Posterior cingulate gyrus (tissue), 11 donors: ENCODE results near the gene DPP9.
"Not testable (repeated sequence)": the region's sequence is repeated elsewhere in the genome, so short reads cannot be mapped to it uniquely, and the experiment has no call there.

Source experiments
- DNase-seq, 10 donors: peaks; one replicate each; pipeline versions ENCODE4 v3.0.0 to v3.0.0-alpha.2; 2020 to 2021; ENCODE audit warnings: mixed read lengths in 3 of 10
- intact Hi-C: fragments of 100-400 bp; cut with DNase I; formaldehyde crosslinking; loops from one replicate; pipeline ENCODE4 v1.15.1; 2023

DPP9 gene

DNA sequence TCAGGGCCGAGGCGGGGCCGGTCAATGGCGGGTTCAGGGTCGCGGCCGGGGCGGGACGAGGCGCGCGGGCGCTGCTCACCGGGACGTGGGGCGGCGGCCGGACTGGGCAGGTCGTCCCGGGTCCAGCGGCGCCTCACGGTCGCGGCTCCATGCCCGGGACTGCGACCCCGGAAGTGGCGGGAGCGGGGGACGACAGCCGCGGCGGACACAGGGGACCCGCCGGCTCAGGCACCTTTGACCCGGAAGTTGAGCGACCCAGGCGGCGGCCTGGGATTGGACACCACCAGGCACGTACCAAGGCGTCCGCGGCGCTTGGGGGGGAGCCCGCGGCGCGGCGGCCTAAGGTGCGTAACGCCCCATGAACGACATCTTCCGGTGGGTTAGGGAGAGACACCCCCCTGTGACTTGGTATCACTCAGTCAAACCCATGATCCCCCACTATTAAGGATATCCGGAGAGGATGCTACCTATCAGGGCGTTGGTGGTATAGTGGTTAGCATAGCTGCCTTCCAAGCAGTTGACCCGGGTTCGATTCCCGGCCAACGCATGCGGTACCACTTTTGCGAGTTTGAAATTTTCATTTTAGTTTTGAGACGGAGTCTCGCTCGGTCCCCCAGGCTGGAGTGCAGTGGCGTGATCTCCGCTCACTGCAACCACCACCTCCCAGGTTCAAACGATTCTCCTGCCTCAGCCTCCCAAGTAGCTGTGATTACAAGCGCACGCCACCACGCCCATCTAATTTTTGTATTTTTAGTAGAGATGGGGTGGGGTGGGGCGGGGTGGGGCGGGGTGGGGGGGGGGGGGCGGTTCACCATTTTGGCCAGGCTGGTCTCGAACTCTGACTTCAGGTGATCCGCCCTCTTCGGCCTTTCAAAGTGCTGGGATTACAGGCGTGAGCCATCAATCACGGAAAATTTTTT, at the start of gene DPP9:
Gene DPP9, minus strand, starts transcription at position 248 of the 920 bp plus-strand sequence. CDS start 3,936 bp downstream, outside the sequence.
- DNase-seq, result peak; percentile 89 to 100 (median 95)
- intact Hi-C loops, result loop anchor here (2.0 kb wide), 1 partner anchor 67 kb away; the partner anchor contains the start of gene FEM1A

DNA sequence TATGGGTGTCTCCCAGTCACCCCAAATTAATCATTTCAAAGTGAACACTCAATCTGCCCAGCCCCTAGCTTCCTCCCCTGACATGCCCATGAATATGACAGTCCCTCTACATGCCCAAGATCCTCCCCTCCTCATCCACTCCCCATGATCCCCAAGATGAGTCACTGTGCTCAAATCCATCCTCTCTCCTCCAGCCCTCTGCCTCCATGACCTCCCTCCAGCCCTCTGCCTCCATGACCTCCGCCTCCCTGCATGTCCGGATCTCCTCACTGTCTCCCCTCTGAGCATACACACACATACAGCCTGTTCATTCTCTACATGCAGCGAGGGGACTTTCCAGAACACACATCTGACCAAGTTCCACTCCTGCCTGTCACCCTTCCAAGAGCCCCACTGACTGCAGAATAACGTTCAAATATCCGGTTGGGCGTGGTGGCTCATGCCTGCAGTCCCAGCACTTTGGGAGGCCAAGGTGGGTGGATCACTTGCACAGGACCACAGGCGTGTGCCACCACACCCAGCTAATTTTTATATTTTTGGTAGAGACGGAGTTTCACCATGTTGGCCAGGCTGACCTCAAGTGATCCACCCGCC, 49.5 kb upstream of the DPP9 start:
- DNase-seq, result no peak
- intact Hi-C loops, result no loop called here

DNA sequence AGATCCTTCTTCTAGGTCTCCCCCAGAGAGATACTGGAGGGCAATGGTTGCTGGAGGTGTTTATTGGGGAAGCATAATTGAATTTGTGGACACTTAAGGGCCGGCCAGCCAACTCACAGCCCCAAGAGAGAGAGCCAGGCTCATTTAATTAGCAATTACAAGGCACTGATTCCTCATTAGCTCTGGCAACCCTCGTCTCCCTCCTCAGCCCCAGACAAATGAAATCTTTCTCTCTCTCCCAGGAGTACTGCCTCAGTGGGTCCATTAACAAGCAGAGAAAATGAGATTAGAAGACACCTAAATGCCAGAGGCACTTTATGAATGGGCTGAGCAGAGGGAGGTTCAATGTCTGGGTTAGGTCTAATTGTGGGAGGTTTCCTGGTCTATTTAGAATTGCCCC, 48.9 kb upstream of the DPP9 start:
- DNase-seq, result no peak
- intact Hi-C loops, result no loop called here

DNA sequence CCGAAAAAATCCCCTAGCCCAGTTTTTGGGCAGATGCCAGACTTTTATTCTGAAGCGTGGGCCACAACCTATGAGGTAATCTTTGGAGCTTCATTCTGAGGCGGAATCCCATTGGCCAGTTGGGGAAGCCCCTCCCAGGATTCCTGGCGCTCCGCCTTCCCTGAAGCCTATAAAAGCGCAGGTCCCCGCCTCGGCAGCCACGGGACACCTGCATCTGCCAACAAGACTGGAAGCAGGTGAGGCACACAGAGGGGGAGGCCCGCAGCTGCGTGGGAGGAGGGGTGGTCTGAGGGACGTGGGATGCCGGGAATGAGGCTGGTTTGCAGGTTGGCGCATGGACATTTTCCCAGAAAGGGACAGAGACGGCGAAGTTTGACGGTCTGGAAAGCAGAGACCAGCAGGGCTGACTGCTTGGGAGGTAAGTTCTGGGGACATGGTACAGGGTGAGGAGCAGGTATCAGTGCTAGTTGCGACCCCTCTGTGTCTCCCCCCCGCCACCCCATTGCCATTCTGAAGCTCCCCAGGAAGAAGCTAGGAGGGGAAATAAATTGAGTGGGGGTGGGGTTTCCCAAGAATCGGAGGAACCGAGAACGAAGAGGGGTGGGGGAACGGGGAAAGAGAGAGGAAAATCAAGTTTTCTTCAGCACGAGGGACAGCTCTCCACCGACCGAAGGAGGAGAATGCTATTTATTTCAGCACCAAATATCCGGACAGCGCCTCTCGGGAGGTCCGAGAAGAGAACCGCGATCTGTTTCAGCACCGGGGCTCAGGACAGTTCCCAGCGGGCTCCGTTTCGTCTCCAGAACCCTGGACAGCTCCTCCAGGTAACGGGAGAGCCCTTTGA, 45.5 kb upstream of the DPP9 start:
- peak; percentile 66 to 98 (median 88) for DNase-seq
- intact Hi-C loops, result no loop called here

DNA sequence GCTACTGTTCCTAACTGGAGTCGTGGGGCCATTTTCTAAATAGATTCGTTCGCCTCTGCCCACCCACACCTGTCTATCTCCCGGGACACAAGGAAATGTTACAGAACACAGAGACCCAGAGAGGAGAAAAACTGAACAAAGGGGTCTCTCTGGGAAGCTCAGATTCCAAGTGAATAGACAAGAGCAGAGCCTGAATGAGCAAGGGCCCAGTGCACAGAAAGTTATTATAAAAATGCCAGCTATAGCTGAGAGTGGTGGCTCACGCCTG, 40.7 kb upstream of the DPP9 start:
- no peak for DNase-seq
- intact Hi-C loops, result no loop called here

DNA sequence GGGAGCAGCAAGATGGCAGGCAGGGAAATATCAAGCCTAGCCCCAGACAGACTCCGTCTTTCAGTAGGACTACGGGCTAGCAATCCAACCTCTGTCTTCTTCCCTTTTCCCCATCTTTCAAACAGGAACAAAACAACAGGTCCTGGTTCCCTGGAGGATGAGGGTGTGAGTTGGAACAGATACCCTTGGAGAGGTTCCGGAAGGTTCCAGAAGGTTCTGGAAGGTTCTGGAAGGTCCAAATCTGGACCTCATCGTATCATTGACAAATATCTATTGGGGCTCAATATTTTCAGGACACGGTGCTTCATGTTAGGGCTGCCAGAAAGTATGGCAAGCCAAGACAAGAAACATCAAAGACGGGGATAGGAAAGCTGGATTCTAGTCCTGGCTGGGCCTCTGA, 39.4 kb upstream of the DPP9 start:
- intact Hi-C loops, result no loop called here
- no peak for DNase-seq

DNA sequence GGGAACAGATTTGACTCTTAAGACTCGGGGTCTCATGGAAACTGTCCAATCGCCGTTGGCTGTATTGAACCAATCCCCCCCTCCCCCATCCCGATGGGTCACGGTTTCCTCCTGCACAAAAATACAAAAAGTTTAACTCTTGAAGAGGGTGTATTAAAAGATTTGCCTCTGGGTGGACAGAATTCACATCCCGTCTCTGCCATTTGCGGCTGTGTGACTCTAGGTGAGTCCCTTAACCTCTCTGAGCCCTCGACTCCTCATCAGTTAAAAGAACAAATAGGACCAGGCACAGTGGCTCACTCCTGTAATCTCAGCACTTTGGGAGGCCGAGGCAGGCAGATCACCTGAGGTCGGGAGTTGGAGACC, 36.6 kb upstream of the DPP9 start:
- no peak for DNase-seq
- intact Hi-C loops, result no loop called here

DNA sequence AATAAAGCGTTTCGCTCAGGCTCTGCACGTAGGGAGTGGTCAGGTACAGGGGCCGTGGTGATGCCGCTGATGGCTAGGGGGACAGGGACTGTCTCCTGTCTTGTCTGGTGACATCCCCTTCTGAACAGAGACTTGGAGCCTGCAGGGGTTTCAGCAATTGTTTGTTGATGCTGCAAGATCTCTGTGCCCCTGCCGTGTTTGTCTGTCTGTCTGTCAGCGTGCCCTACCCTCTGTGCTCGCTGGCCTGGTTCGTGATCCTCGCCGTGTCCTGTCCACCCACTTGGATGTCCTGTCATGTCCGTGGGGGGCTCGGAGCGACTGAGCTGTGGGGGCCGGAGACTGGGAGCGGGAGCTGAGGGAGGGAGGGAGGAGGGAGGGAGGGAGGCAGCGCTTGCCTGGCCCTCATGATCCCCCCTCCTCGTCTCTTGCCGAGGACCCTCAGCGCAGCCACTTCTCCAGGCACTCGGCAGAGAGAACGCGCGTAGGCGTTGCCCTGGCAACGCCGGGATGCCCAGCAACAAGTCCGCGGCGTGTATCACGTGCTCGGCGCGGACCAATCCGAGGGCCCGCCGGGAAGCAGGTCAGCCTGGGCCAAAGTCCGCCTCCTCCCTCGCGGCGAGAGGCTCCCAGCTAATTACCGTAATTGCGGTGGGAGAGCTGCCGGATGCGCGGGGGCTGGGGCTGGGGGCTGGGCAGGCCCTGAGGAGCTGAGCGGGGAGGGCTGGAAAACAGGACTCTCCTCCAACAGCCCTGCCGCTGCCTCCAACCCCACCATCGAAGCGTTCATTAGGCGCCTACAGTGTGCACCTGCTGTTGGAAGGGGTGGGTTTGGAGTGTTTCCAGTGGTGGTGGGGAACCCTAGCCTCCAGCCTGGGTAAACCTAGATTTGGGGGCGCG, 36.0 kb upstream of the DPP9 start:
- peak; percentile 80 to 99 (median 92) for DNase-seq
- intact Hi-C loops, result no loop called here

DNA sequence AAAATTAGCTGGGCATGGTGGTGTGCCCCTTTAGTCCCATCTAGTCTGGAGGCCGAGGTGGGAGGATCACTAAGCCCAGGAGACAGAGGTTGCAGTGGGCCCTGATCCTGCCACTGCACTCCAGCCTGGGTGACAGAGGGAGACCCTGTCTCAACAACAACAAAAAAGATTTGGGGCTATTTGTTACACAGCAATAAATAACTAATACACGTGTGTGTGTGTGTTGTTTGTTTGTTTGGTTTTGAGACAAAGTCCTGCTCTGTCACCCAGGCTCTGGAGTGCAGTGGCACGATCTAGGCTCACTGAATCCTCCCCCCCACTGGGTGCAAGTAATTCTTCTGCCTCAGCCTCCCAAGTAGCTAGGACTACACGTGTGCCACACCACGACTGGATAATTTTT, 35.0 kb upstream of the DPP9 start:
- intact Hi-C loops, result no loop called here

DNA sequence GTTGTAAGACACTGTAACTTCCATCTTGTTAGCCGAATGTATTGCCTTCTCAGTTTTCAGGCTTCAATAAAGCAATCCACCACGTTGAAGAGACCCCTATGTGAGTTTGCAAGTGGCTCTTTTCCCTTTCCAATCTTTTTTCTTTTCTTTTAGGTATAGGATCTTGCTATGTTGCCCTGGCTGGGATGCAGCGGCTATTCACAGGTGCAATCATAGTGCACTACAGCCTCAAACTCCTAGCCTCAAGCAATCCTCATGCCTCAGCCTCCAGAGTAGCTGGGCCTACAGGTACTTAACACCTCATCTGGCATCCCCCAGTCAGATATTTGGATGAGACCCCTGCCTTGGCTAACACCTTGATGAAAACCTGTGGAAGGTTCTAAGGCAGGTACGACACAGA, 34.4 kb upstream of the DPP9 start:
- no peak for DNase-seq
- intact Hi-C loops, result no loop called here

More for the DNA sequence above, 35.0 kb upstream of the DPP9 start:
- no peak for DNase-seq

DNA sequence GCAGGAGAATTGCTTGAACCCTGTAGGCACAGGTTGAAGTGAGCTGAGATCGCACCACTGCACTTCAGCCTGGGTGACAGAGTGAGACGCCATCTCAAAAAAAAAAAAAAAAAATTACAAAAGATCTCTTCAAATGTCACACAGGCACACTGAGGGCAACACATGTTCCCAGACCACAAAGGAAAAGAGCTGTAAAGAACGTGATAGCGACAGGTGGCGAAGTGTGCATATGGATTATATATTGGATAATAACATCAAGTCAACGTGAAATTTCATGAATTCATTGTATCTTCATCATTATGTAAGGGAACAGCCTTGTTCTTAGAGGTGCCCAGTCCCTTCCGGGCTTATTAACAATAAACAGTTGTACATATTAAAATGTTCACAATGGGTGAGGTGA, 31.8 kb upstream of the DPP9 start:
- intact Hi-C loops, result no loop called here
- DNase-seq, result no peak

DNA sequence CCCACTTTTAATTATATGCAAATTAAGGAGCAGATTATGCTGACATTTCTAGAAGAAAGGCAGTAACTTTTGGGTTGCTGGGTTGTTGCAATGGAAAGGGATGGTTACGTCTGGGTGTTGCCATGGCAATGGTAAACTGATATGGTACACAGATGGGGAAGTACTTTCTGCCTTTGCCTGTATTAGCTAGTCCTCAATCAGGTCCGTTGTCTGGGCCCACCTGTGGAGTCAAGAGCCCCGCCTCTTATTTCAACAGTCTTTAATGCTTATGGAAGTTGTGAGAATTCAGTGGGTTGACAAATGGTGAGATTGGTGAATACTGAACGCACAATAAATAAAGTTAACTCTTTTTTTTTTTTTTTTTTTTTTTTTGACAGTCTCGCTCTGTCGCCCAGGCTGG, 30.6 kb upstream of the DPP9 start:
- intact Hi-C loops, result no loop called here
- DNase-seq, result no peak

DNA sequence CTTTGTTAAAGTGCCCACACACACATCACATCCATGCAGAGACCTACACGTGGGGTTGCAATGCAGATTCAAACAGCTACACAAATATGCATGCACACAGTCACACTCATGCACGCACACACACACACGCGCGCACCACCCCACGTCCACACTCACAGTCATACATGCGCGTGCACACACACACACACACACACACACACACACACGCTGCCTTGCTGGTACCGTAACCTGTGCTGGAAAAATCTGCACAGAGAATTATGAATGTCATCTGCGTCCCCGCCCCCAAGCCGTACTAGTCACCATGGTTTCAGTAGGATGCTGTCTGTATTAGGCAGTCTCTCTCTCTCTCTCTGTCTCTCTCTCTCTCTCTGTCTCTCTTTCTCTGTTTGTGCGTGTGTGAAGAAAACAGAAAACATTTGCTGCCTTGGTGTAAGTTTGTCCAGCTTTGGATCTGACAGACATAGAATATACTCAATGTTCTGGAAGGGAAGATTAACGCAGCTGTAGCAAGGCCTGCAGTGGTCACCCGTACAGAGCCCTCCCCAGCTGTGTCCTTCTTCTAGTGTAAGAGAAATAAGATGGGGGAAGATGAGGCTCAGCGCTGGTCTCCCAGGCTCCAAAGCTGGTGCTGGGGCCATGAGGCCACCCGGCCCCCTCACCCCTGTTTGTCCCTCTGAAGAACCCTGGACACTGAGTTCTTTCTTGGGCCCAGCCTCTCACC, 26.4 kb upstream of the DPP9 start:
- peak in 3 of 10 donors; percentile 27 to 62 (median 43) for DNase-seq
- intact Hi-C loops, result no loop called here

DNA sequence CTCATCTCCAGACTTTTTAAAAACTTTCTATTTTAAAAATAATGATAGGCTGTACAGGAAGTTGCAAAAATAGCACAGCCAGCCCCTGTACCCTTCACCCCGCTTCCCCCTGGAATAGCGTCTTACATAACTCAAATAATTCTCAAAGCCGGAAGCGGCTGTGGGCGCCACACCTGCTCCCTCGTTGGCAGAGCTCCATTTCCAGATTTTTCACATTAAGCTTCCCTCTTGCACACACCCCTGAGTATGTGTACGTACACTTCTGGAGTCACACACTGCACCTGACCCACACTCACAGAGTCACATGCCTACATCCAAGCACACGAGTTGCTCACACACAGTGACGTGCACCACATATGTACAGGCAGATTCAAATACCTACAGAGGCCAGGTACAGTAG, 24.9 kb upstream of the DPP9 start:
- no peak for DNase-seq
- intact Hi-C loops, result no loop called here

DNA sequence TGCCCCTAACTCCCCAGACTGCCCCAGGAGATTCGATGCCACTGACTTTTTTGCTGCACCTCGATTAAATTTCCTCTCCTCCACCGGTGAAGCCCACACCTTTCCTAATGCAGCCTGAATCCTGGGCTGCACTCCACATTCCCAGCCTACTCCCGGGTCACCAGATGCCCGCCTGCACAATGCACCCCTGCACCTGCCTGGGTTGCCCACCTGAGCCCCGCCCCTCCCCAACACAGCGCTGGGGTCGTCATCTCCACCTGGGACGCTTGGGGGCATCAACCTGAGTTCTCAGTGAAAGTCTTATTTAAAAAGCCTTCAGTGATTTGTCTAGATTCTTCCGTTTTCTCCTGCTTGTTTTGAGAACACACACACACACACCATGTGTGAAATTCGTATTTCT, 24.5 kb upstream of the DPP9 start:
- intact Hi-C loops, result no loop called here
- no peak for DNase-seq

DNA sequence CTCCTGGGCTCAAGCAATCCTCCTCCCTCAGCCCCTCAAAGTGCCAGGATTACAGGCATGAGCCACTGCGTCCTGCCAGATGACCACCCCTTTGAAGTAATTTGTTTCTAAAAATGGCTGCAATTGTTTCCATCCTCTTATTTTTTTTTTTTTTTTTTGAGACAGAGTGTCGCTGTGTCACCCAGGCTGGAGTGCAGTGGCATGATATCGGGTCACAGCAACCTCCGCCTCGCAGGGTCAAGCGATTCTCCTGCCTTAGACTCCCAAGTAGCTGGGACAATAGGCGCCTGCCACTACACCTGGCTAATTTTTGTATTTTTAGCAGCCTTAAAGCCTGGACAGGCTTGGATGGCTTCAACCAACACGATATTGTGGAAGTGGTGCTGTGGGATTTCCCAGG, 22.3 kb upstream of the DPP9 start:
- no peak for DNase-seq
- intact Hi-C loops, result no loop called here

DNA sequence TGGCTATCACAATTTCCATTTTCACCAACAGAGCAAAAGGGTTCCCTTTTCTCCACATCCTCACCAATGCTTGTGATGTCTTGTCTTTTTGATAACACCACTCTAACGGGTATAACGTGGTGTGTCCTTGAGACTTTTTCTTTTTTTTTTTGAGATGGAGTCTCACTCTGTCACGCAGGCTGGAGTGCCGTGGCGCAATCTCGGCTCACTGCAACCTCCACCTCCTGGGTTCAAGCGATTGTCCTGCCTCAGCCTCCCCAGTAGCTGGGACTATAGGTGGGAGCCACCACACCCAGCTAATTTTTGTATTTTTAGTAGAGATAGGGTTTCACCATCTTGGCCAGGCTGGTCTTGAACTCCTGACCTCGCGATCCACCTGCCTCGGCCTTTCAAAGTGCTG, 21.5 kb upstream of the DPP9 start:
- intact Hi-C loops, DNase-seq: not testable (repeated sequence)

DNA sequence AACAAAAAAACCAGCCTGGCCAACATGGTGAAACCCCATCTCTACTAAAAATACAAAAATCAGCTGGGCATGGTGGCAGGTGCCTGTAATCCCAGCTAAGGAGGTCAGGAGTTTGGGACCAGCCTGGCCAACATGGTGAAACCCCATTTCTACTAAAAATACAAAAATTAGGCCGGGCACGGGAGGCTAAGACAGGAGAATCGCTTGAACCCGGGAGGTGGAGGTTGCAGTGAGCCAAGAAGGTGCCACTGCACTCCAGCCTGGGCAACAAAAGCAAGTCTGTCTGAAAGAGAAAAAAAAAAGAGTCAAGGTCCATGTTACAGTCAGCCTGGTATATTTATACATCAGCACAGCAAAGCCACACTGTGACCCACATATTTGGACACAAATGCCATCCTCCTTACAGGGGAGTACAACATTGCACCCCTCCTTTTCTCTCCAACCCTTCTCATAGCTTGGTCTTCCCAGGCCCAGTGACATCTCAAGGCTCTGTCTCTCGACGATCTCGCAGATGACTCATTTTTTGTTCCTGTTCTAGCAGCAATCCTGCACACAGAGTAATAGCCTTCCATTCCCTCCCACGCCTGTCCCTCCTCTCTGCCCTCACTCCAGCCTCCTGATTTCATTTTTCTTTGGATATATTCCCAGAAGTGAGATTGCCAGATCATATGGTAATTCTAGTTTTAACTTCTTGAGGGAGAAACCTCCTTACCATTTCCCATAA, 21.0 kb upstream of the DPP9 start:
- intact Hi-C loops, result no loop called here
- peak in 3 of 10 donors; percentile 44 to 87 (median 51) for DNase-seq
